KOPT-K1 (cell line): ENCODE results near the gene LYL1.
"Not testable (repeated sequence)": the region's sequence is repeated elsewhere in the genome, so short reads cannot be mapped to it uniquely, and the experiment has no call there.

Experiments
- H3K27ac ChIP-seq: fragments of 200-600 bp; sonication (generic); 2 replicates; pipeline ENCODE4 v1.5.1; 2016; ENCODE audit warnings: antibody characterized with exemption, mild to moderate bottlenecking, low read depth, low read length; ENCODE audit not compliant: poor library complexity, severe bottlenecking
- H3K36me3 ChIP-seq: fragments of 200-600 bp; sonication (generic); 2 replicates; pipeline ENCODE4 v1.5.1; 2017; ENCODE audit warnings: antibody characterized with exemption, mild to moderate bottlenecking, low read length, moderate library complexity; ENCODE audit not compliant: insufficient read depth
- H3K9me3 ChIP-seq: fragments of 200-600 bp; sonication (generic); 2 replicates; pipeline ENCODE4 v1.5.1; 2017; ENCODE audit warnings: antibody characterized with exemption, low read length, mild to moderate bottlenecking; ENCODE audit not compliant: insufficient read depth, poor library complexity, severe bottlenecking

The LYL1 gene

GRCh38 chr19:13102666-13103580 lies at the start of gene LYL1:
Gene LYL1, minus strand, starts transcription at chr19:13102858. Its CDS starts 1,687 bp downstream, at chr19:13101171.
- Histone ChIP-seq H3K36me3 (peaks cover 21% of the 10 kb centered on the region; the same call in 1 of the 2 replicates), H3K9me3 (no peaks in the 10 kb centered on the region), H3K27ac (no peak within 1 kb of the TSS)

DNA sequence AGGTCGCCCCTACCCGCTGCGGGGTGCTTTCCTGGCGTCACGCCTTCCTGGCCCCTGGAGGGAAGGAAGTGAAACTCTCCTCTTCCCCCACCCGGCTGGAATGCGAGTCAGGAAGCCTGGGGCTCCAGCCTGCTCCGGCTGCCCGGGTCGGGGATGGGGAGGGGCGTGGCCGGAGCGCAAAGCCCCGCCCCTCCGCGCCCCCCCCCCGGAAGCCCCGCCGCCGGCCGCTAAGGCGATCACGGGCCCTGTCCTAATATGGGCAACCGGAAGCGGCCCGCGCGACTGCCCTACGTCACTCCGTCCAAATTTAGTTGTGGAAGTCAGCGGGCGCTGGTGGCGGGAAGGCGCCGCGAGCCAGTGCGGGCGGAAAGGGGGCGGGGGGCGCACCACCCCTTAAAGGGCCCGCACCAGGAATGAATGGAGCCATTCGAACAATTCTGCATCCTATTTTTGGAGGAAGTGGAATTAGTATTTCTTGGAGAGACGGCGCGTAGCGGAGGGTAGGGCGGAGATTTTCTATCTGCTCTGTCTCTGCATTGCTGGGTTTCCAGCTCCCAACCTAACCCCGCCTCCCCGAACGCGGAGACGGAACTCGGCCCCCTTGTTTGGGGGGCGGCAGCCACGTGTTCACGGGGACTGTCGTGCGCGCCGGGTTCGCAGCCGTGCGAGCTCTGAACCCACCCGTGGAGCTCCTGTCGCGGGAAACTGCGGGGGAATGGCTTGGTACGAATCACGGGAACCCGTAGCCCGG lies 49.1 kb upstream of the LYL1 start:
- peaks cover 4% of the 10 kb centered on the region; the same call in 1 of the 2 replicates for H3K36me3 ChIP-seq
- H3K27ac ChIP-seq = peak overlapping the region; percentile 94
- H3K9me3 ChIP-seq = no peaks in the 10 kb centered on the region

DNA sequence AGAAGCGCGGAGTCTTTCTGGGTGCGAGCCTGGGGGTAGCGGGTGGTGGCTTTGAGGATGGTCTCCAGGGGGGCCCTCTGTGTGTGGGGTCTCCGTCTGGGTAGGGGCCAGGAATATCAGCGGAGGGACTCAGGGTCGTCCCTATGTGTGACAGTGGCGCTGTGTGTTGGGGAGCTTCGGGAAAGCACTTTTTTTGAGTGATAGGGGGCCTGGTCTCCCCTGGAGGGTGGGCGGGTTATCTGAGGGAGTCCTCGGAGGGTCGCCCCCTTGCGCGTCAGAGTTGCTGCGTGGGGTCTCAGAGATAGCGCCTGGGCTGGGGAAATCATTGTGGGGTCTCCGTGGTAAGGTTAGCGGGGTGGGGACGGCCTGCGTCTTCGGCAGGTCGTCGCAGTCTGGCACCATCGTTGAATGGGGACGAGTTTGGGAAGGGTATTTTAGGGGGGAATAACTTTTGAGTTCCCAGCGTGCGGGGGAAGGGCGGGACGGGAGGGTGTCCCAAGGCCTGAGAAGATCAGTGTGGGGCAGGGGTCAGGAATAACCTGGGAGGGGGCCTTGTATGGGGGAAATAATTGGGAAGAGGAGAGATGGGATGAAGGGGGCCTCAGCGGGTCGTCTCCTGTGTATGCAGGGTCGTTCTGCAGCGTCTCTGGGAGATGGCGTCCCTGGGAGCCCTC lies 48.4 kb upstream of the LYL1 start:
- no peaks in the 10 kb centered on the region for H3K9me3 ChIP-seq

DNA sequence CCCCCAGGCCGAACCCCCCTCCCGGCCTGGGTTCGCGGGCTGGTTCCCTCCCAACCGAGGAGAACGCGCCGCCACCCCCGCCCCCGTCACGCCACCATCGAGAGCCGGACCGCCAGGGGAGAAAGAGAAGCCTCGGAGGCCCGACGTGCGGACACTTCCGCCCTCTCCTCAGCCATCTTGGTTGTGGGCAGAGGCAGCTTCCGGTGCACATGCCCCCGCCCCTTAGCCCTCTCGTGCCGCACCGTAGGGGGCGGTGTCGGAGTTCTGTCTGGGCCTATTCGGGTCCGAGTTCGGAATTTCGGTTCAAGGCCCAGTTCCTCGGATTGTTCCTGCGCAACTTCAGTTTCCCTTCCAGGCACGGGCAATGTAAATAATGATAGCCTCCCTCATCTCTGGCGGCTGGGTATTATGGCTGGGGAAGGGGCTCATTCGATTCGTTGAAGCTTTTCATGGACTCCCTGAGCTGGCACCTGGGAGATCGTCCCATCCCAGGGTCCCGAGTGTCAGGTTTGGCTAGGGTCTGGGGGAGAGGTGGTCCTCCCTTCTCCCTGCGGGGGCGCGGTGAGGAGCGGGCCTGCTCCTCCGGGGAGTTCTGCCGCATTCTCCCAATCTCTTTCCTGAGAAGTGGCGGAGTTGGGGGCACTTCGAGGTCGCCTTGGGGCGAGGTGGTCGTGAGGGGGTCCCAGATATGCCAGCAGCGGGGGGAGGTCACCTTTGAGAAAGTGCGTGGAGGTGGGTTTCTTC lies 47.7 kb upstream of the LYL1 start, which contains the start of the genes IER2 and STX10:
IER2 (plus strand) TSS at position 225 of the 744 bp plus-strand sequence. CDS start 2,776 bp downstream, outside the sequence.
STX10 (minus strand) TSS at position 189 of the 744 bp plus-strand sequence. CDS start 202 bp downstream, outside the sequence.
- no peaks in the 10 kb centered on the region for H3K9me3 ChIP-seq
- peak within 1 kb of the TSS; percentile 94 for H3K27ac ChIP-seq
- H3K36me3 ChIP-seq = peaks cover 6% of the 10 kb centered on the region; the same call in 1 of the 2 replicates

More for the DNA sequence above, 48.4 kb upstream of the LYL1 start:
- Histone ChIP-seq H3K27ac (peak overlapping the region; percentile 94), H3K36me3 (peaks cover 4% of the 10 kb centered on the region; the same call in 1 of the 2 replicates)

DNA sequence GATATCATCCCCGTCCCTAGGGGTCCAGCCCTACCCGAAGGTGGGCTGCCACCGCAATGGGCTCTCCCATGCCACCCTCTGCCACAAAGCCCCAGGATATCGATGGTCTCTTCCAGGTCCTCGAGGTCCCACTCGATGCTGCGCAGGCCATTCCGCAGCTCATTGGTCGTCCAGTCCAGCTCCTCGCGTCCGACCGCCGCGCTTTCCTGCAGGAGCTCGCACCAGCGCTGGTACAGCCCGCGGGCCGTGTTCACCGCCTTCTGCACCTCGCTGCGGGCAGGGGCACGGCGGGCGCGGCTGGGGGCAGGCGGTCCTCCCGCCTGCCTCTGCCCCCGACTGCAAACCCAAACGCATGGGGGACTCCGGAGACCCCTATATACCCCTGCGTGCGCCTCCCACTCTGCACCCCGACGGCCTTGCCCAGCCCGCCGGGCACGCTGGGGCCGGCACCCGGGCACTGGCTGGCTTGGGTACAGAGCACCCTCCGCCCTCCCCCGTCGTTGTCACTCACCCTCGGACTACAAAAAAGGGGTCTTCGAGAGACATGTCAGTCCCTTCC lies 47.0 kb upstream of the LYL1 start:
- Histone ChIP-seq H3K9me3 (no peaks in the 10 kb centered on the region), H3K36me3 (peaks cover 13% of the 10 kb centered on the region; the same call in 1 of the 2 replicates), H3K27ac (peak overlapping the region; percentile 94)

DNA sequence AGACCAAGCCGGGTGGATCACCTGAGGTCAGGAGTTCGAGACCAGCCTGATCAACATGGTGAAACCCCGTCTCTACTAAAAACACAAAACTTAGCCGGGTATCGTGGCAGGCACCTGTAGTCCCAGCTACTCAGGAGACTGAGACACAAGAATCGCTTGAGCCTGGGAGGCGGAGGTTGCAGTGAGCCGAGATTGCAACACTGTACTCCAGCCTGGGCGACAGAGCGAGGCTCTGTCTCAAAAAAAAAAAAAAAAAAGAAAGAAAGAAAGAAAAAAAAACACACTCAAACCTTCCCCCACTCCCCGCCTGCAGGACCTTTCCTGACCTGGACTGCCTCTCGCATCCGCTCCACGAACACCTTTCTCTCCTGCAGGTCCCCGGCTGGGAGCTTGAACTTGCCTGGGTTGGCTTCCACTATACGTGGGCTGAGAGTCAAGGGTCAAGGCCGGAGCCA lies 46.5 kb upstream of the LYL1 start:
- Histone ChIP-seq H3K36me3 (peaks cover 17% of the 10 kb centered on the region; the same call in 1 of the 2 replicates), H3K27ac (peak overlapping the region; percentile 94)
- not testable (repeated sequence) for H3K9me3 ChIP-seq

- Histone ChIP-seq H3K36me3 (peaks cover 20% of the 10 kb centered on the region; the same call in 1 of the 2 replicates), H3K27ac (no peak overlapping the region), H3K9me3 (no peaks in the 10 kb centered on the region)
Observed at GRCh38 chr19:13146763-13147563, 44.3 kb upstream of the LYL1 start.

GRCh38 chr19:13139633-13140311 lies 37.1 kb upstream of the LYL1 start:
- Histone ChIP-seq H3K9me3 (no peaks in the 10 kb centered on the region), H3K36me3 (peaks cover 70% of the 10 kb centered on the region), H3K27ac (no peak overlapping the region)

GRCh38 chr19:13138916-13139198 lies 36.2 kb upstream of the LYL1 start:
- Histone ChIP-seq H3K36me3 (peaks cover 70% of the 10 kb centered on the region), H3K27ac (no peak overlapping the region), H3K9me3 (no peaks in the 10 kb centered on the region)

DNA sequence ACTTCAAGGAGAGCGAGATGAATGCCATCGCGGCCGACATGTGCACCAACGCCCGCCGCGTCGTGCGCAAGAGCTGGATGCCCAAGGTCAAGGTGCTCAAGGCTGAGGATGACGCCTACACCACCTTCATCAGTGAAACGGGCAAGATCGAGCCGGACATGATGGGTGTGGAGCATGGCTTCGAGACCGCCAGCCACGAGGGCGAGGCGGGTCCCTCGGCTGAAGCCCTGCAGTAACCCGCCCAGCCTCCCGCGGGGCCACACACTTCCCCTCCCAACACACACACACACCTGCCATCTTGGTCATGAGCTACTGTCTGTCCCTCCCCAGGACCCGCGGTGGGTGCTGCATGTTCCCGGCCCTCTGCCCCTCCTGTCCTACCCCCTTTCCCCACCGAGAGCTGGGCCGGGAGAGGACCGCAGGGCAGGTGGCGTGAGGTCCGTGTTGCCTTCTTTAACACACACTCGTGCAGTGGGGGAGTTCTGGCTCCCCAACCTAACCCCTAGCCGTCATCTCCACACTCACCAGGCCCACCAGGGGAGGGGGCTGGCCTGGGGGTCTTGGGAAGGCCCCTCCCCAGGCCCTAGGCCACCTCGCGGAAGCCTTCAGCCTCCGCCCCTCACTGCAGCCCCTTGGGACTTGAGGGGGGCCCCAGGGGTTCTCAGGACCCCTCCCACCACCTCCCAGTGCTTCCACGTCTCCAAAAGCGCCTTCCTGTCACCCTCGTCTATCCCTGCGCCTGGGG lies 35.7 kb upstream of the LYL1 start:
- Histone ChIP-seq H3K36me3 (peaks cover 72% of the 10 kb centered on the region), H3K9me3 (no peaks in the 10 kb centered on the region), H3K27ac (no peak overlapping the region)

- Histone ChIP-seq H3K9me3 (no peaks in the 10 kb centered on the region), H3K27ac (no peak overlapping the region), H3K36me3 (peaks cover 80% of the 10 kb centered on the region)
Observed at GRCh38 chr19:13137290-13137794, 34.7 kb upstream of the LYL1 start.
